ENCODE measurements around the gene C2orf49. TPM values are rescaled to one million over a fixed set of nuclear protein-coding genes. Genes with fewer than 3 reads are reported as not detected.

C2orf49 gene
- total RNA-seq, 1 experiment from 2014 or later: 18.1 TPM

- DNase-seq: peak; percentile 22
- peaks cover 99% of the 10 kb centered on the region for H3K36me3 Mint-ChIP-seq (ENCODE audit: insufficient read depth, unreplicated experiment)
- intact Hi-C loops (cut with micrococcal nuclease; ENCODE audit: unreplicated experiment): no loop called here
- CTCF ChIA-PET: interaction anchor here (0.9 to 1.1 kb wide), 2 partner anchors 7 to 13 kb away, joined by 3 to 6 read pairs; partner anchors contain the start of gene FHL2
- H3K9me3 Mint-ChIP-seq (ENCODE audit: low read depth, unreplicated experiment): peaks cover 4% of the 10 kb centered on the region
- no peaks in the 10 kb centered on the region for H3K27me3 Mint-ChIP-seq (ENCODE audit: unreplicated experiment)
- H3K4me1 Mint-ChIP-seq (ENCODE audit: low read depth, unreplicated experiment): peaks cover 59% of the 10 kb centered on the region
- BruUV-seq (replicated peaks): no TSS peak
- peak overlapping the region; percentile 31 for H3K4me3 Mint-ChIP-seq (ENCODE audit: low read depth, unreplicated experiment)
- H3K27ac Mint-ChIP-seq (ENCODE audit: unreplicated experiment): peak overlapping the region; percentile 70
- TF ChIP-seq CTCF (IDR thresholded peaks at IDR 0.05; ENCODE audit: unreplicated experiment): no peak
These were observed 53.8 kb downstream of the C2orf49 start for GRCh38 chr2:105391058-105391627.

- peaks cover 4% of the 10 kb centered on the region for H3K9me3 Mint-ChIP-seq (ENCODE audit: low read depth, unreplicated experiment)
- CTCF ChIA-PET: interaction anchor here (0.6 to 1.6 kb wide), 2 partner anchors 12 to 130 kb away, joined by 3 to 13 read pairs; no protein-coding TSS in a partner anchor
- H3K36me3 Mint-ChIP-seq (ENCODE audit: insufficient read depth, unreplicated experiment): peaks cover 99% of the 10 kb centered on the region
- H3K4me1 Mint-ChIP-seq (ENCODE audit: low read depth, unreplicated experiment): peaks cover 64% of the 10 kb centered on the region
- intact Hi-C loops (cut with micrococcal nuclease; ENCODE audit: unreplicated experiment): no loop called here
- no peak for DNase-seq
- H3K27ac Mint-ChIP-seq (ENCODE audit: unreplicated experiment): peak overlapping the region; percentile 79
- H3K27me3 Mint-ChIP-seq (ENCODE audit: unreplicated experiment): no peaks in the 10 kb centered on the region
- H3K4me3 Mint-ChIP-seq (ENCODE audit: low read depth, unreplicated experiment): no peak overlapping the region
- no TSS peak for BruUV-seq (replicated peaks)
- TF ChIP-seq CTCF (IDR thresholded peaks at IDR 0.05; ENCODE audit: unreplicated experiment): no peak
These were observed 54.7 kb downstream of the C2orf49 start for GRCh38 chr2:105391763-105392662.

GRCh38 chr2:105393373-105394055, 56.2 kb downstream of the C2orf49 start:
- intact Hi-C loops (cut with micrococcal nuclease; ENCODE audit: unreplicated experiment): no loop called here
- Mint-ChIP-seq H3K4me3 (ENCODE audit: low read depth, unreplicated experiment) (no peak overlapping the region), H3K9me3 (ENCODE audit: low read depth, unreplicated experiment) (peaks cover 4% of the 10 kb centered on the region), H3K27me3 (ENCODE audit: unreplicated experiment) (no peaks in the 10 kb centered on the region), H3K36me3 (ENCODE audit: insufficient read depth, unreplicated experiment) (peaks cover 97% of the 10 kb centered on the region), H3K4me1 (ENCODE audit: low read depth, unreplicated experiment) (peaks cover 64% of the 10 kb centered on the region), H3K27ac (ENCODE audit: unreplicated experiment) (no peak overlapping the region)
- BruUV-seq (replicated peaks): no TSS peak
- no peak for TF ChIP-seq CTCF (IDR thresholded peaks at IDR 0.05; ENCODE audit: unreplicated experiment)
- no peak for DNase-seq
- CTCF ChIA-PET: interaction anchor here (1.6 kb wide), 1 partner anchor 11 kb away, joined by 13 read pairs; no protein-coding TSS in a partner anchor

- peaks cover 64% of the 10 kb centered on the region for H3K4me1 Mint-ChIP-seq (ENCODE audit: low read depth, unreplicated experiment)
- peak overlapping the region; percentile 84 for H3K4me3 Mint-ChIP-seq (ENCODE audit: low read depth, unreplicated experiment)
- no peak for DNase-seq
- CTCF ChIA-PET: no interaction called here
- H3K36me3 Mint-ChIP-seq (ENCODE audit: insufficient read depth, unreplicated experiment): peaks cover 88% of the 10 kb centered on the region
- H3K9me3 Mint-ChIP-seq (ENCODE audit: low read depth, unreplicated experiment): peaks cover 4% of the 10 kb centered on the region
- no peak for TF ChIP-seq CTCF (IDR thresholded peaks at IDR 0.05; ENCODE audit: unreplicated experiment)
- intact Hi-C loops (cut with micrococcal nuclease; ENCODE audit: unreplicated experiment): no loop called here
- no TSS peak for BruUV-seq (replicated peaks)
- H3K27me3 Mint-ChIP-seq (ENCODE audit: unreplicated experiment): no peaks in the 10 kb centered on the region
- H3K27ac Mint-ChIP-seq (ENCODE audit: unreplicated experiment): peak overlapping the region; percentile 83
These were observed 57.7 kb downstream of the C2orf49 start for GRCh38 chr2:105394951-105395611.

Measured in Calu3 (cell line).